Measurements from ENCODE around the gene LYZ.
A peak's percentile ranks its signal among the peaks of the same experiment; 100 is the strongest.
"Not testable (repeated sequence)": the region's sequence is repeated elsewhere in the genome, so short reads cannot be mapped to it uniquely, and the experiment has no call there.

The LYZ gene

GRCh38 chr12:69348162-69348938 is at the start of gene LYZ:
TSS of gene LYZ (plus strand) at chr12:69348381. CDS start at chr12:69348409, 28 bp downstream.
- DNase-seq (ENCODE audit: low read depth): no peak

DNA sequence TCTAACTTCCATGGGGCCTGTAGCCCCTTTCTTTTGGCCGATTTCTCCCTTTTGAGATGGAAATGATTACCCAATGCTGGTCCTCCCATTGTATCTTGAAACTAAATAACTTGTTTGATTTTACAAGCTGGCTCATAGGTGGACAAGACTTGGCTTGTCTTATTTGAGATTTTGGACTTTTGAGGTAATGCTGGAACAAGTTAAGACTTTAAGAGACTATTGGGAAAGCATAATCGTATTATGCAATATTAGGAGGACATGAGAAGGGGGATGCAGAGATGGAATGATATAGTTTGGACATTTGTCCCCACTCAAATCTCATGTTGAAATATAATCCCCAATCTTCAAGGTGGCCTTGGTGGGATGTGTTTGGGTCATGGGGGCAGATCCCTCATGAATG is 49.2 kb upstream of the LYZ start:
- no peak for DNase-seq (ENCODE audit: low read depth)

- DNase-seq (ENCODE audit: low read depth): no peak
These were observed 43.9 kb upstream of the LYZ start for GRCh38 chr12:69304284-69304683.

- no peak for DNase-seq (ENCODE audit: low read depth)
These were observed 38.7 kb upstream of the LYZ start for GRCh38 chr12:69309461-69309860.

DNA sequence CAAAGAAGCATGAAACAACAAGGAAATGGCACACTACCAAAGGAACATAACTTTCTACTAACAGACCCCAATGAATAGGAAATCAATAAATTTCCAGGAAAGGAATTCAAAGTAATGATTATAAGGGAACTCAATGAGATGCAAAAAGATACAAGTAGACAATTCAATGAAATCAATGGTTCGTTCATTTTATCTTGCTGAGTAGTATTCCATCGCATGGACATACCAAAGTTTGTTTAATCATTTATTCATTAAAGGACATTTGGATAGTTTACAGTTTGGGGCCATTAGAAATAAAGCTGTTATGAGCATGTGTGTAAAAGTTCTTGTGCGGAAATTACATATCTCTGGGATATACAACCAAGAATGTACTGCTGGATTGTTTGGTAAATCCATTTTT is 35.0 kb upstream of the LYZ start:
- no peak for DNase-seq (ENCODE audit: low read depth)

DNA sequence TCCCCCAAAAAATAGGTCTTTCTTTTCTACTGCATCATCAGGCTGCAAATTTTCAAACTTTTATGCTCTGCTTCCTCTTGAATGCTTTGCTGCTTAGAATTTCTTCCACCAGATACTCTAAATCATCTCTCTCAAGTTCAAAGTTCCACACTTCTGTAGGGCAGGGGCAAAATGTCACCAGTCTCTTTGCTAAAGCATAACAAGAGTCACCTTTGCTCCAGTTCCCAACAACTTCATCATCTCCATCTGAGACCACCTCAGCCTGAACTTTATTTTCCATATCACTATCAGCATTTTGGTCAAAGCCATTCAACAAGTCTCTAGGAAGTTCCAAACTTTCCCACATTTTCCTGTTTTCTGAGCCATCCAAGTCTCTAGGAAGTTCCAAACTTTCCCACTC is 31.4 kb upstream of the LYZ start:
- not testable (repeated sequence) for DNase-seq (ENCODE audit: low read depth)

- not testable (repeated sequence) for DNase-seq (ENCODE audit: low read depth)
These were observed 30.9 kb upstream of the LYZ start for GRCh38 chr12:69317233-69317632.

DNA sequence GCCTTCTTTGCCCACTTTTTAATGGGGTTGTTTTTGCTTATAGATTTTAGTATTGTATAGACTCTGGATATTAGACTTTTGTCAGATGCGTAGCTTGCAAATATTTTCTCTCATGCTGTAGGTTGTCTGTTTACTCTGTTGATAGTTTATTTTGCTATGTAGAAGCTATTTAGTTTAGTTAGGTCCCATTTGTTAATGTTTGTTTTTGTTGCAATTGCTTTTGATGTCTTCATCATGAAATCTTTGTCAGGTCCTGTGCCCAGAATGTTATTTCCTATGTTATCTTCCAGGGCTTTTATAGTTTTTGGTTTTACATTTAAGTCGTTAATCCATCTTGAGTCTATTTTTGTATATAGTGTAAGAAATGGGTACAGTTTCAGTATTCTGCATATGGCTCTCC is 30.0 kb upstream of the LYZ start:
- DNase-seq (ENCODE audit: low read depth): no peak

- DNase-seq (ENCODE audit: low read depth): no peak
These were observed 26.8 kb upstream of the LYZ start for GRCh38 chr12:69321351-69321750.

GRCh38 chr12:69324797-69325466 is 23.2 kb upstream of the LYZ start:
- DNase-seq (ENCODE audit: low read depth): no peak

GRCh38 chr12:69328426-69328825 is 19.8 kb upstream of the LYZ start:
- no peak for DNase-seq (ENCODE audit: low read depth)

DNA sequence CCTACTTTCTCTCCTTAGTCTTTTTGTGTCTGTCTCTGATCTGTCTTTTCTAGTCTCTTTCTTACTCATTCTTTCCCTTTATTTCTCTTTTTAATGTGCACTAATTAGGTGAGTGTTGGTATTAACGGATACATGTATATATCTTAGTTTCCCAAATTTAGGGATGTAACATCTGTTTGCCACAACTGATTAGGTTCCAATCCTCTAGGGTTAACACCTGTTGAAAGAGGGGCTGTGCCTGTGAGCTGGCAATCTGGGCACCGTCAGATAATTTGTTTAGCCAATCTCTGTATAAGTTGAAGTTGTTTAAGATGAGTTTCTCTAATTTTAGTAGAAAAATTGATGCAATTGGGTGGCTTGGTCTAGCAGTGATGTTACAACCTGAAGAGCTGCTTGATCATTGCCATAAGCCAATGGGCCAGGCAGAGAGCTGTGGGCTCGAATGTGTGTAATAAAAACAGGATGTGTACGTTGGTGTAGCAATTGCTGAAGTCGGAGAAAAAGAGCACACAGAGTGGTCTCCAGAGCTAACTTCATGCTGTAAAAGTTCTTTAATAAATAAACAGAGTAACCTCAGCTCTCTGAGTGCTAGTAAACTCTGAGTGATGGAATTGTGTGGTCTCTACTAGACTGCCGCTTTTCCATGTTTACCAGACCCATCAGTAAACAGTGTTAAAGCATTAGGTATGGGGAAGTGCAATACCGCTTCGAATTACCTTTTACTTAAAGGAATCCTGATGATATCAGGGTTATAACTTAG is 18.3 kb upstream of the LYZ start:
- no peak for DNase-seq (ENCODE audit: low read depth)

GRCh38 chr12:69330475-69331473 is 17.4 kb upstream of the LYZ start:
- DNase-seq (ENCODE audit: low read depth): peak; percentile 24

- DNase-seq (ENCODE audit: low read depth): no peak
These were observed 16.7 kb upstream of the LYZ start for GRCh38 chr12:69331519-69331908.

DNA sequence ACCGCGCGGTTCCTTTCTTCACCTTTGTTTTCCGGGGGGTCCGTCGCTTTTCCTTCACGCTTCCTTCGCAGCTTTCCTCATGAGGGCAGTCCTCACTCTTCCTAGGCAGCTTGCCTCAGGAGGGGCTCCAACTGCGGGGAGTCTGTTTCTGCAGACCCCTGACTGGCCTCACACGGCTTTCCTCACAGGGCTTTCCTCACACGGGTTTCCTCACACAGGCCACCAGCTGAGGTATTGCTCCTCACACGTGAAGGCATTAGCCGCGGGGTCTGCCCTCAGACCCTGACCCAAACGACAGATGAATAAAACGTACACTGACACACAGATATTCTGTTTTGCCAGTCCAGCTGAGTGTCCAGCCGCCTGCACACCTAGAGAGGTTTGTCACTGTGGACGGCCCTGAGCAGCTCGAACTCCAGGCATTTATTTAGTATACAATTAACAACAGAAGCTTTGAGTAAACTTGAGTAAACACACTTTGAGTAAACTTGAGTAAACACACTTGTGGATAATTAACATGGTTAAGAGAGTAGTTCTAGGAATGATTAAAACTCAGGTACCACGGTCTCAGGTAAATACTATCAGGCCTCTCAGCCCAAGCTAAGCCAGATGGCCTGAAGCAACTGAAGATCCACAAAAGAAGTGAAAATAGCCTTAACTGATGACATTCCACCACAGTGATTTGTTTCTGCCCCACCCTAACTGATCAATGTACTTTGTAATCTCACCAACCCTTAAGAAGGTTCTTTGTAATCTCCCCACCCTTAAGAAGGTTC is 16.1 kb upstream of the LYZ start:
- DNase-seq (ENCODE audit: low read depth): no peak

- no peak for DNase-seq (ENCODE audit: low read depth)
These were observed 15.3 kb upstream of the LYZ start for GRCh38 chr12:69332815-69333358.

DNA sequence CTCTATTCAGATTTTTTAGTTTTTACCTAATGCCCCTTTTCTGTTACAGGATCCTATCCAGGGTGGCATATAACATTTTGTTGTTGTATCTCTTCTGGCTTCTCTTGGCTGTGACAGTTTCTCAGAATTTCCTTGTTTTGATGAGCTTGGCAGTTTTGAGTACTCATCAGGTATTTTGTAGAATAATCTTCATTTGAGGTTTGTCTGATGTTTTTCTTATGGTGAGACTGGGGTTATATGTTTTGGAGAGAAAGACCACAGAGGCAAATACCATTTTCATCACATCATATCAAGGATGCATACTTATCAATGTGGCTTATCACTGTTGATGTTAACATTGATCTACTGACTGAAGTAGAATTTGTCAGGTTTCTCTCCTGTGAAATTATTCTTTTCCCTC is 14.0 kb upstream of the LYZ start:
- no peak for DNase-seq (ENCODE audit: low read depth)

GRCh38 chr12:69337311-69338090 is 10.7 kb upstream of the LYZ start:
- no peak for DNase-seq (ENCODE audit: low read depth)

DNA sequence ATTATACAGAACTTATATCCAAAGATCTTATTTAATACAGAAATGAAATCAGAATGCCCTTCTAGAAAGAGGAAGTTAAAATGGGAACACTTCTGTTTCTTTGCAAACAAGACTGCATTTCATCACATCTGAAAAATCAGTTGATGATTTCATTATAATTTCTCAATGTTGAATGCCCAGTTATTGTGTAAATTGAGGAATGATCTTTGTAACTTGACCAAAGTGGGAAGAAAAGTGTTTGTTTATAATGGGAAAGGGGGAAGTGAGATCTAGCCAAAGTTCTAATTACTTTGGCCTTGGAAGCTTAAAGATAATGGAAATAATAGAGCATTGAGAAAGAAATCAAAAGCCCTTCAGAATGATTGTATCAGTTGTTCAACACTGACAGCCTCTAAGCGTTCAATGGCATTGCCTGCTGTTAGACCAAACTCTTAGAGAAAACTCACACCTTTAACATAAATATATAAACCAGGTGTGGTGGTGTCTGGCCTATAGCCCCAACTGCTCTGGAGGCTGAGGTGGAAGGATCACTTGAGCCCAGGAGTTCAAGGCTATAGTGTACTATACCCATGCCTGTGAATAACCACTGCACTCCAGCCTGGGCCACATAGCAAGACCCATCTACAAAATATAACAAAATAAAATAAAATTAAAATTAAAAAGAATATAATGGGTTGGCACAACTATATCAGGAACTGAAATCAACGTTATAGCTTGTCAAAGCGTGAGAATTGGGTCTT is 9.9 kb upstream of the LYZ start:
- no peak for DNase-seq (ENCODE audit: low read depth)

Measured in activated T-helper 9 cell treated with anti-CD3 and anti-CD28 coated beads, Interleukin-2, amount 50 U/mL, for 16 hours (primary cell).